Measurements from ENCODE around the gene ROR2. TPM values are rescaled to one million over a fixed set of nuclear protein-coding genes. Genes with fewer than 3 reads are reported as not detected.

The ROR2 gene
- total RNA-seq, 1 donor from 2014 or later = not detected

GRCh38 chr9:91929331-91929730 is 20.7 kb downstream of the ROR2 start:
- Mint-ChIP-seq H3K27me3 (ENCODE audit: low read depth) (no peaks in the 10 kb centered on the region), H3K4me3 (ENCODE audit: low read depth) (no peak overlapping the region), H3K9me3 (peaks cover 32% of the 10 kb centered on the region), H3K4me1 (ENCODE audit: low read depth) (peaks cover 3% of the 10 kb centered on the region), H3K36me3 (ENCODE audit: low read depth) (no peaks in the 10 kb centered on the region), H3K27ac (no peak overlapping the region)
- no peak for DNase-seq (ENCODE audit: low spot score)
- intact Hi-C loops (cut with micrococcal nuclease) = no loop called here

DNA sequence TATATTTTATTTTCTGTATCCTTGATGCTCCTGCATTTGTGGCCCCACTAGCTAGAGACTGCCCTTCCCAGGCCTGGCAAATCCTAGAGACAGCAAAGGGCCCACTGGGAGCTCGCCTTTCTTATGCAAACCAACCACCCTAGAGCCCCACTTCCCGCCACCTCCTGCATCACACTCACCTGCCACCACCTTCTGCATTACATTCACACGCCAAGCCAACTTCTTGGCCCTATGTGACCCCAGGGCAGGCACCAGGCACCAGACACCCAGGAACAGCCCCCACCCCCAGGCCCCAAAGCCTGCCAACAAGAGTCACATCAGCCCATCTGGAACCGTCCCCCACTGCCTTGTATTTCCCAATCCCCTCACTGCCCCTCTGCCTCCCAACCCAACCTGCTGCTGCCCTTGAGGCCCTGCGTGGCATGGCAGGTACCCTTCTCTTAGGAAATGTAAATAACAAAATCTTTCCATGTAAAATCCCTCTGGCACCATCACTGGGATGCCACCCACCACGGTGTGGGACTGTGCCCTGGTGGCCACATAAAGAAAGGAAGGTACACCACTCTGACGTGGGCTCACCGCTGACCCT is 22.0 kb downstream of the ROR2 start:
- H3K27me3 Mint-ChIP-seq (ENCODE audit: low read depth) = no peaks in the 10 kb centered on the region
- no peak for DNase-seq (ENCODE audit: low spot score)
- H3K4me1 Mint-ChIP-seq (ENCODE audit: low read depth) = no peaks in the 10 kb centered on the region
- no peaks in the 10 kb centered on the region for H3K36me3 Mint-ChIP-seq (ENCODE audit: low read depth)
- peaks cover 32% of the 10 kb centered on the region for H3K9me3 Mint-ChIP-seq
- no peak overlapping the region for H3K27ac Mint-ChIP-seq
- intact Hi-C loops (cut with micrococcal nuclease) = no loop called here
- H3K4me3 Mint-ChIP-seq (ENCODE audit: low read depth) = no peak overlapping the region

- no peak overlapping the region for H3K27ac Mint-ChIP-seq
- intact Hi-C loops (cut with micrococcal nuclease) = no loop called here
- H3K4me1 Mint-ChIP-seq (ENCODE audit: low read depth) = no peaks in the 10 kb centered on the region
- H3K4me3 Mint-ChIP-seq (ENCODE audit: low read depth) = no peak overlapping the region
- peaks cover 4% of the 10 kb centered on the region for H3K9me3 Mint-ChIP-seq
- no peak for DNase-seq (ENCODE audit: low spot score)
- peaks cover 6% of the 10 kb centered on the region for H3K27me3 Mint-ChIP-seq (ENCODE audit: low read depth)
- H3K36me3 Mint-ChIP-seq (ENCODE audit: low read depth) = no peaks in the 10 kb centered on the region
Observed at GRCh38 chr9:91924090-91924489, 25.9 kb downstream of the ROR2 start.

GRCh38 chr9:91923145-91923544 is 26.9 kb downstream of the ROR2 start:
- intact Hi-C loops (cut with micrococcal nuclease) = no loop called here
- Mint-ChIP-seq H3K4me1 (ENCODE audit: low read depth) (no peaks in the 10 kb centered on the region), H3K36me3 (ENCODE audit: low read depth) (no peaks in the 10 kb centered on the region), H3K27me3 (ENCODE audit: low read depth) (peaks cover 10% of the 10 kb centered on the region), H3K9me3 (no peaks in the 10 kb centered on the region), H3K4me3 (ENCODE audit: low read depth) (no peak overlapping the region), H3K27ac (no peak overlapping the region)
- DNase-seq (ENCODE audit: low spot score) = no peak

GRCh38 chr9:91921371-91921770 is 28.7 kb downstream of the ROR2 start:
- no peak overlapping the region for H3K27ac Mint-ChIP-seq
- H3K4me3 Mint-ChIP-seq (ENCODE audit: low read depth) = no peak overlapping the region
- DNase-seq (ENCODE audit: low spot score) = no peak
- H3K9me3 Mint-ChIP-seq = no peaks in the 10 kb centered on the region
- H3K27me3 Mint-ChIP-seq (ENCODE audit: low read depth) = peaks cover 10% of the 10 kb centered on the region
- H3K36me3 Mint-ChIP-seq (ENCODE audit: low read depth) = no peaks in the 10 kb centered on the region
- intact Hi-C loops (cut with micrococcal nuclease) = no loop called here
- H3K4me1 Mint-ChIP-seq (ENCODE audit: low read depth) = no peaks in the 10 kb centered on the region

DNA sequence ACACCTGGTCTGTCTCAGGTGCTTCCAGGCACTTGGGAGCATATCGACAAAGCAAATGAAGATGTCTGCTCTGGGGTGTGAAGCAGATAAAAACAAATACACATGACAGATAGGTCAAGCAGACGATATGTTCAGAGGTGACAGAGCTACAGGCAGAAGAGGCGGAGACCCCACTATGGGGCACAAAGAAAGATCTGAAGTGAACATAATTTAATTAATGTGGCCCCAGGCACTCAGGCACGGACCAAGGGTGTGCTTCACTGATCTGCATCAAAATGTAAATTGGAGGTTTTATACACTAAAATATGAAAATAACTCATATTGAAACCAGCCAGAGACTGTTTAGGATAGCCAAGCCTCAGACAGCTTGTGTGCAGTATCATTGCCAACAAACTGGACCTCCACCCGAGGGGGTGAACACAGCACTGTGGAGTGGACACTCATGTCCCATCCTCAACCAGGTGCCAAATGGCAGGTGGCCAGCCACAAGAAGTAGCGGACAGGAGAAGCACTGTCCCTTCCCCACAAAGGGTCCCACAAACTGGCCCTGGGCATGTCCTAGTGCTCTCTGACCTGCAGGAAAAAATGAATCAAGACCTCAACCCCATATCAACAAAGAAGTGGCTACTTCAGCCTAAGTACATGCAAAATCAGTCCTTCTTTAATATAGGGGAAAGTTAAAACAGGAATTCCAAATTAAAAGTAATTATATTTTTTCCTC is 29.2 kb downstream of the ROR2 start:
- Mint-ChIP-seq H3K27ac (no peak overlapping the region), H3K27me3 (ENCODE audit: low read depth) (peaks cover 10% of the 10 kb centered on the region), H3K4me3 (ENCODE audit: low read depth) (no peak overlapping the region), H3K36me3 (ENCODE audit: low read depth) (no peaks in the 10 kb centered on the region), H3K4me1 (ENCODE audit: low read depth) (no peaks in the 10 kb centered on the region), H3K9me3 (no peaks in the 10 kb centered on the region)
- intact Hi-C loops (cut with micrococcal nuclease) = no loop called here
- no peak for DNase-seq (ENCODE audit: low spot score)

GRCh38 chr9:91919621-91920020 is 30.4 kb downstream of the ROR2 start:
- DNase-seq (ENCODE audit: low spot score) = no peak
- Mint-ChIP-seq H3K9me3 (no peaks in the 10 kb centered on the region), H3K4me1 (ENCODE audit: low read depth) (no peaks in the 10 kb centered on the region), H3K36me3 (ENCODE audit: low read depth) (no peaks in the 10 kb centered on the region), H3K27ac (no peak overlapping the region), H3K27me3 (ENCODE audit: low read depth) (peaks cover 10% of the 10 kb centered on the region), H3K4me3 (ENCODE audit: low read depth) (no peak overlapping the region)
- intact Hi-C loops (cut with micrococcal nuclease) = no loop called here

- no peak overlapping the region for H3K27ac Mint-ChIP-seq
- no peaks in the 10 kb centered on the region for H3K9me3 Mint-ChIP-seq
- H3K36me3 Mint-ChIP-seq (ENCODE audit: low read depth) = no peaks in the 10 kb centered on the region
- peaks cover 8% of the 10 kb centered on the region for H3K27me3 Mint-ChIP-seq (ENCODE audit: low read depth)
- H3K4me1 Mint-ChIP-seq (ENCODE audit: low read depth) = no peaks in the 10 kb centered on the region
- intact Hi-C loops (cut with micrococcal nuclease) = no loop called here
- no peak overlapping the region for H3K4me3 Mint-ChIP-seq (ENCODE audit: low read depth)
- no peak for DNase-seq (ENCODE audit: low spot score)
Observed at GRCh38 chr9:91917436-91917835, 32.6 kb downstream of the ROR2 start.

DNA sequence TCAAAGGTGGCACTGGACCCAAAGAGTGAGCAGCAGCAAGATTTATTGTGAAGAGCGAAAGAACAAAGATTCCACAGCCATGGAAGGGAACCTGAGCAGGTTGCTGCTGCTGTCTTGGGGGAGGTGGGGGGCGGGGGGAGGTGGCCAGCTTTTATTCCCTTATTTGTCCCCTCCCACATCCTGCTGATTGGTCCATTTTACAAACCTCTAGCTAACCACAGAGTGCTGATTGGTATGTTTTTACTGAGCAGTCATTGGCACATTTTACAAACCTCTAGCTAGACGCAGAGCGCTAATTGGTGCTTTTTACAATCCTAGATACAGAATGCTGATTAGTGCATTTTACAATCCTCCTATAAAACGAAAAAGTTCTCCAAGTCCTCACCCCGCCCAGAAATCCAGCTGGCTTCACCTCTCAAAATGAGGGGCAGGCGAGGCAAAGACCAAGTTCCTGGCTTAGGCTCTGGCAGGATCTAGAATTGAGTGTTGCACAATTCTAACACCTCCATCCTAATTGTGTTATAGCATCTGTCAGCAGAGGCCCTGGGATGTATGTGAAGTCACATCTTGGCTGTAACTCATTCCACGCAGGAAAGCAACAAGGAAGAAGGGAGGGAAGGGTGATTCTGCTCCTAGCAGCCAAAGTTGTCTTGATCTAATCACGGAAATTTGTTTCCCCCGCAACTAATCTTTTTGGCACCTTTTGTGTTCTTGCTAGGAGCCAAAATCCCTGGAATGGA is 34.3 kb downstream of the ROR2 start:
- H3K36me3 Mint-ChIP-seq (ENCODE audit: low read depth) = no peaks in the 10 kb centered on the region
- no peaks in the 10 kb centered on the region for H3K9me3 Mint-ChIP-seq

DNA sequence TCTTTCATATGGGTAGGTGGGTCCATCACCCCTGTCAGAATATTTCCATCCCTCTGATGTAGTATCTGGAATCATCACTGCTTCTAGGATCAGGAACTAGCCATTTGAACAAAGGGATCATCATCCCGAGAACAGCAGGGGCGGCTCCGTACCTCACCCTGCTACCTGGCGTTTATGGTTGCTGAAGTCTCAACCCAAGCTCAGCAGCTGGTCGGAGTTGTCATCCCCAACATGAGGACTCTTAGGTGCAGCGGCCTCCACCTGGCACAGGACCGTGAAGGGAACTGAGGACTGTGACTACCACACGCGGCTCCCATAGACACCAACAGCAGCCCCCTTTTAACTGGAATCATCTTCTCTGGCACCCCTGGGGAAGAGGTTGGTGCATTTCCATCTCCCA is 35.1 kb downstream of the ROR2 start:
- intact Hi-C loops (cut with micrococcal nuclease) = no loop called here
- Mint-ChIP-seq H3K4me1 (ENCODE audit: low read depth) (no peaks in the 10 kb centered on the region), H3K4me3 (ENCODE audit: low read depth) (no peak overlapping the region), H3K27me3 (ENCODE audit: low read depth) (peaks cover 12% of the 10 kb centered on the region), H3K27ac (no peak overlapping the region), H3K36me3 (ENCODE audit: low read depth) (no peaks in the 10 kb centered on the region), H3K9me3 (no peaks in the 10 kb centered on the region)
- no peak for DNase-seq (ENCODE audit: low spot score)

More for the DNA sequence above, 34.3 kb downstream of the ROR2 start:
- H3K27ac Mint-ChIP-seq = no peak overlapping the region
- H3K27me3 Mint-ChIP-seq (ENCODE audit: low read depth) = peaks cover 9% of the 10 kb centered on the region
- intact Hi-C loops (cut with micrococcal nuclease) = no loop called here
- no peaks in the 10 kb centered on the region for H3K4me1 Mint-ChIP-seq (ENCODE audit: low read depth)
- H3K4me3 Mint-ChIP-seq (ENCODE audit: low read depth) = no peak overlapping the region
- DNase-seq (ENCODE audit: low spot score) = no peak

GRCh38 chr9:91914404-91914803 is 35.6 kb downstream of the ROR2 start:
- no peak overlapping the region for H3K4me3 Mint-ChIP-seq (ENCODE audit: low read depth)
- H3K9me3 Mint-ChIP-seq = no peaks in the 10 kb centered on the region
- DNase-seq (ENCODE audit: low spot score) = no peak
- no peak overlapping the region for H3K27ac Mint-ChIP-seq
- intact Hi-C loops (cut with micrococcal nuclease) = no loop called here
- peaks cover 12% of the 10 kb centered on the region for H3K27me3 Mint-ChIP-seq (ENCODE audit: low read depth)
- H3K36me3 Mint-ChIP-seq (ENCODE audit: low read depth) = no peaks in the 10 kb centered on the region
- no peaks in the 10 kb centered on the region for H3K4me1 Mint-ChIP-seq (ENCODE audit: low read depth)

DNA sequence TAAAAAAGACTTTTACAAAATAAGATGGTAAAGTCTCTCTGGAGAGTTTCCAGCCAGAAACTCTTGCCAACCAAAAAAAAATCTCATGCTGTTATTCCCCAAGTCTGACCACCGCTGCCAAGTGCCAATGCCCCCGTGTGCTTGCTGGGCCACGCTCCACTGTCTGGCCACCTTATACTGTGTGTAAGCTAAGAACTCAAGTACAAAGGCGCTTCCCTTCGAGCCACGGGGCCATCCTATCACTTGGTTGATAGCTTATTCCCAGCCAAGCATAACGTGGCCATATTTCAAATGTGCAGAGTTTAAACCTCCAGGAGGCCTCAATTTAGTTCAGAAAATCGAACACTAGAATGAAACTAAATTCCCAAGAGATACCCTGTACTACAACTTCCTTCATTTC is 36.0 kb downstream of the ROR2 start:
- no peaks in the 10 kb centered on the region for H3K36me3 Mint-ChIP-seq (ENCODE audit: low read depth)
- H3K27me3 Mint-ChIP-seq (ENCODE audit: low read depth) = peaks cover 9% of the 10 kb centered on the region
- H3K9me3 Mint-ChIP-seq = no peaks in the 10 kb centered on the region
- H3K4me3 Mint-ChIP-seq (ENCODE audit: low read depth) = no peak overlapping the region
- no peak for DNase-seq (ENCODE audit: low spot score)
- intact Hi-C loops (cut with micrococcal nuclease) = no loop called here
- no peak overlapping the region for H3K27ac Mint-ChIP-seq
- H3K4me1 Mint-ChIP-seq (ENCODE audit: low read depth) = no peaks in the 10 kb centered on the region

DNA sequence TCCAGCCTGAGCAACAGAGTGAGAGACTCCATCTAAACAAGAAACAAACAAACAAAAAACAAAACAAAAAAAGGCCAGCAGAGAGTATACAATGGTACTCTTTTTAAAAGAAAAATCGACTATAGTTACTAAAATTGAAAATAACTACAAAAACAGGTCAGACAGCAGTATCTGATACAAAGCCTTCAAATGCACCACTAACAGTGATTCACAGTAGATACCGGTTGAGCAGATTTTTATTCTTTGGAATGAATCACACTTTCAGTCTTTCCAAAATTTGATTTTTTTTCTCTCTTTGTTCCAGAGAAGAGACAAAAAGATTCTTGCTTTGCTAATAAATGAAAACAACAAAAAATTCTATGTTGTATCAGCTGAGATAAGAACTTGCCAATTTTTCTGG is 36.9 kb downstream of the ROR2 start:
- no peaks in the 10 kb centered on the region for H3K36me3 Mint-ChIP-seq (ENCODE audit: low read depth)
- peaks cover 1% of the 10 kb centered on the region for H3K4me1 Mint-ChIP-seq (ENCODE audit: low read depth)
- H3K27me3 Mint-ChIP-seq (ENCODE audit: low read depth) = peaks cover 7% of the 10 kb centered on the region

More for the DNA sequence above, 36.9 kb downstream of the ROR2 start:
- H3K4me3 Mint-ChIP-seq (ENCODE audit: low read depth) = no peak overlapping the region
- no peaks in the 10 kb centered on the region for H3K9me3 Mint-ChIP-seq
- H3K27ac Mint-ChIP-seq = no peak overlapping the region
- intact Hi-C loops (cut with micrococcal nuclease) = no loop called here
- no peak for DNase-seq (ENCODE audit: low spot score)

All from activated T-helper 2 cell treated with anti-CD3 and anti-CD28 coated beads, Interferon-gamma antibody, Interleukin-2, Interleukin-4, amounts not matched to agents 10 μg/mL and 5 μg/mL and 100 μg/mL, durations not matched to agents 14 hours and 24 hours and 36 hours (primary cell).